H1 (cell line): Measurements from ENCODE around the gene KIF26A. TPM values are rescaled to one million over a fixed set of nuclear protein-coding genes. Genes with fewer than 3 reads are reported as not detected.

Source experiments
- BACH1 ChIP-seq: IDR thresholded peaks from 2 replicates; pipeline ENCODE4 v1.6.1; 2012; ENCODE audit warnings: low read length, improper control_type of control experiment
- CHD7 ChIP-seq: fragments of 300-600 bp; sonication (generic); IDR thresholded peaks from 2 replicates; pipeline ENCODE4 v1.7.1; 2012; ENCODE audit warnings: low read length, moderate library complexity, mild to moderate bottlenecking, inconsistent platforms; ENCODE audit not compliant: insufficient replicate concordance
- E2F6 ChIP-seq: IDR thresholded peaks from 2 replicates; pipeline ENCODE4 v1.6.1; 2012; ENCODE audit warnings: inconsistent platforms
- EGR1 ChIP-seq: IDR thresholded peaks from 2 replicates; pipeline ENCODE4 v1.6.1; 2011; ENCODE audit warnings: low read depth, low read length, borderline replicate concordance
- NRF1 ChIP-seq: IDR thresholded peaks from 2 replicates; pipeline ENCODE4 v1.6.1; 2011; ENCODE audit warnings: mild to moderate bottlenecking, low read depth, low read length, improper control_type of control experiment
- POLR2AphosphoS5 ChIP-seq: IDR thresholded peaks from 2 replicates; pipeline ENCODE4 v1.6.1; 2011; ENCODE audit warnings: low read depth, low read length
- RNF2 ChIP-seq: fragments of 200-900, 300-1000 bp; sonication (generic); IDR thresholded peaks from 2 replicates; pipeline ENCODE4 v1.7.1; 2016; ENCODE audit warnings: borderline replicate concordance, low read depth, mild to moderate bottlenecking, antibody characterized with exemption, low read length; ENCODE audit not compliant: poor library complexity, severe bottlenecking; ENCODE audit errors: missing control alignments
- USF2 ChIP-seq: IDR thresholded peaks from 2 replicates; pipeline ENCODE4 v1.6.1; 2011; ENCODE audit warnings: low read length, improper control_type of control experiment
- polyA plus RNA-seq, 7 experiments: library from polyadenylated mRNA; depleted of rRNA in 3 of 7; stranded (reverse) in 5 of 7; unstranded in 2 of 7; fragments of >200 nt in 5 of 7; fragments of 200-250 nt in 2 of 7; gene quantifications; 1 replicate in 5 of 7; 2 replicates in 1 of 7; 4 replicates in 1 of 7; pipeline versions ENCODE4 v1.2.1 to v1.2.3, GENCODE V29; 2011 to 2013; ENCODE audit warnings: missing spikeins in 2 of 7, mixed read lengths in 2 of 7
- total RNA-seq: library from RNA; stranded (reverse); fragmentation: NEBNext Ultra II Directional; extraction: Animal tissue kit (Norgen Biotek cat#: 25700); gene quantifications from 2 replicates; pipeline ENCODE4 v1.2.1, GENCODE V29; 2021

Gene KIF26A
- total and polyA plus RNA-seq, 2 of the 8 experiments (the other 6 are each of a cell fraction or from before 2014, with no cell fraction given): 11.5 to 41.6 TPM

- TF ChIP-seq CHD7: no peak
- no peak for TF ChIP-seq USF2
- TF ChIP-seq NRF1: no peak
- TF ChIP-seq EGR1: no peak
- TF ChIP-seq E2F6: no peak
- no peak for TF ChIP-seq BACH1
- no peak for TF ChIP-seq RNF2
- no peak for TF ChIP-seq POLR2AphosphoS5
Measured at GRCh38 chr14:104098272-104099095, 39.9 kb upstream of the KIF26A start (continued).
